ENCODE results near the gene CBY2. TPM values are rescaled to one million over a fixed set of nuclear protein-coding genes. Genes with fewer than 3 reads are reported as not detected.
"Not testable (repeated sequence)": the region's sequence is repeated elsewhere in the genome, so short reads cannot be mapped to it uniquely, and the experiment has no call there.

Gene CBY2
- total and polyA plus RNA-seq, 10 of the 15 experiments (the other 5 are each of a cell fraction or from before 2014, with no cell fraction given): 0.08 to 0.64 (median 0.23) TPM; not detected in 6

DNA sequence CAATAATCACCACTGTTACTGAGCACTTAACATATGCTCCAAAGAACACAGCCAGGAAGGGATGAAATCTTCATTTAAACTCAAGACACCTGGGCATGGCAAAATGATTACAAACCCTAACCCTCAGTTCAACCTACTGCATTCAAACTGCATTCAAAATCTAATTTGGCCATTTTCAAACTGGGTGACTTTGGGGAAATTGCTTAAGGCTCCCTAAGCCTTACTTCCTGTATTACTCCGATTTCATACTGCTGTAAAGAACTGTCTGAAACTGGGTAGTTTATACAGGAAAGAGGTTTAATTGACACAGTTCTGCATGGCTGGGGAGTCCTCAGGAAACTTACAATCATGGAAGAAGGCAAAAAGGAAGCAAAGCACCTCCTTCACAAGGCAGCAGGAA lies 50.4 kb downstream of the CBY2 start:
- intact Hi-C loops (cut with micrococcal nuclease; ENCODE audit: unreplicated experiment) (no loop called here), in situ Hi-C loops (cut with MboI) (no loop called here)
- WGBS (ENCODE audit: insufficient coverage, insufficient replicate concordance, low lambda C conversion rate, missing lambda C conversion rate): 4% methylated on average over 1 of the region's 1 CpG
- Histone ChIP-seq H3K36me3 (ENCODE audit: control insufficient read depth in 2 of 2, insufficient read depth in 2 of 2, low read length in 1 of 2) (no peaks in the 10 kb centered on the region), H3K4me2 (ENCODE audit: control insufficient read depth, insufficient read depth) (no peak overlapping the region), H3K9ac (ENCODE audit: control insufficient read depth, insufficient read depth, low read length) (no peak overlapping the region), H4K20me1 (ENCODE audit: control insufficient read depth, insufficient read depth) (no peaks in the 10 kb centered on the region), H3K79me2 (ENCODE audit: control insufficient read depth, insufficient read depth, low read length) (no peaks in the 10 kb centered on the region), H3K27me3 (replicated peaks in 1 of 2; ENCODE audit: control insufficient read depth in 2 of 2, insufficient read depth in 2 of 2, low read length in 1 of 2) (no peaks in the 10 kb centered on the region; a peak in 2 of 4 replicates), H3K27ac (ENCODE audit: control insufficient read depth, insufficient read depth) (no peak overlapping the region), H3K9me3 (replicated peaks; ENCODE audit: control insufficient read depth, insufficient read depth, low read length) (no peaks in the 10 kb centered on the region), H3K4me1 (ENCODE audit: control insufficient read depth, insufficient read depth, low read length) (no peaks in the 10 kb centered on the region), H3K4me3 (no peak overlapping the region), H2AFZ (ENCODE audit: control insufficient read depth, low read depth, low read length) (no peak overlapping the region)
- POLR2A ChIA-PET: no interaction called here
- ATAC-seq (no peak), DNase-seq (ENCODE audit: low read depth, low spot score) (no peak), FAIRE-seq (no peak)
- no peak for TF ChIP-seq SMAD1 (IDR thresholded peaks at IDR 0.05; ENCODE audit: low read depth, partially characterized antibody)
- RAD21 ChIA-PET (ENCODE audit: unreplicated experiment): no interaction called here
- BruUV-seq (replicated peaks): no TSS peak
- CTCF ChIA-PET: interaction anchor here (1.9 kb wide), 1 partner anchor 18 kb away, joined by 7 read pairs; no protein-coding TSS in a partner anchor
- SMC1A ChIA-PET (ENCODE audit: uncharacterized antibody, unreplicated experiment): no interaction called here

DNA sequence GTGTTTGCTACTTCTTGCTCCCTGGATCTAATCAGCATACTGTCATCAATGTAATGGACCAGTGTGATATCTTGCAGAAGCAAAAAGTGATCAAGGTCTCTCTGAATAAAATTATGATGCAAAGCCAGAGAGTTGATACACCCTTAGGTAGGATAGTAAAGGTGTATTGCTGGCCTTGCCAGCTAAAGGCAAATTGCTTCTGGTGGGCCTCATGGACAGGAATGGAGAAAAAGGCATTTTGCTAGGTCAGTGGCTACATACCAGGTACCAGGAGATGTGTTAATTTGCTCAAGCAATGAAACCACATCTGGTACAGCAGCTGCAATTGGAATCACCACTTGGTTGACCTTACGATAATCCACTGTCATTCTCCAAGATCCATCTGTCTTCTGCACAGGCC lies 54.4 kb downstream of the CBY2 start:
- H3K4me2 ChIP-seq (ENCODE audit: control insufficient read depth, insufficient read depth); H3K4me3 ChIP-seq; H3K9ac ChIP-seq (ENCODE audit: control insufficient read depth, insufficient read depth, low read length); CTCF ChIA-PET; H3K4me1 ChIP-seq (ENCODE audit: control insufficient read depth, insufficient read depth, low read length); H4K20me1 ChIP-seq (ENCODE audit: control insufficient read depth, insufficient read depth); BruUV-seq (replicated peaks); H3K79me2 ChIP-seq (ENCODE audit: control insufficient read depth, insufficient read depth, low read length); H3K36me3 ChIP-seq (ENCODE audit: control insufficient read depth in 2 of 2, insufficient read depth in 2 of 2, low read length in 1 of 2); in situ Hi-C loops (cut with MboI); SMC1A ChIA-PET (ENCODE audit: uncharacterized antibody, unreplicated experiment); H2AFZ ChIP-seq (ENCODE audit: control insufficient read depth, low read depth, low read length); H3K27ac ChIP-seq (ENCODE audit: control insufficient read depth, insufficient read depth); FAIRE-seq; RAD21 ChIA-PET (ENCODE audit: unreplicated experiment); H3K27me3 ChIP-seq (replicated peaks in 1 of 2; ENCODE audit: control insufficient read depth in 2 of 2, insufficient read depth in 2 of 2, low read length in 1 of 2); DNase-seq (ENCODE audit: low read depth, low spot score); intact Hi-C loops (cut with micrococcal nuclease; ENCODE audit: unreplicated experiment); POLR2A ChIA-PET; ATAC-seq; H3K9me3 ChIP-seq (replicated peaks; ENCODE audit: control insufficient read depth, insufficient read depth, low read length): not testable (repeated sequence)
- WGBS (ENCODE audit: insufficient coverage, insufficient replicate concordance, low lambda C conversion rate, missing lambda C conversion rate): 31% methylated on average over 1 of the region's 1 CpG

DNA sequence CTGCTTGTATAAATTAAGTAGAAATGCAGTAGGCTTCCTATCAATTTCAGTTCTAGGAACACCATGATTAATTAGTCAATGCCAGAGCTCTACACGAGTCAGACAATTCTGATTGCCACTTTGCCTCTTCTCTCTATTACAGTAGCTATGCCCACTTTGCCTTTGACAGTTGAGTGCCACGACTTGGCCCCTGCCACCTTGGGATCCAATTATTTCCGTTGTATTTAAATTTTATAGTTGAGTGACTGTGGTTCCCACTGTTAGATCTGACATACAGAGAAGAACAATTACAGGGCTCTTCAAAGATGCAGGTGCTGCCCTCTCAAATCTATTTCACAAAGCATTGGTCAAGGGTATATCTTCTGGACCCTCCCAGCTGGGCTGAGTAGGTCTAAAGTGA lies 55.5 kb downstream of the CBY2 start:
- SMC1A ChIA-PET (ENCODE audit: uncharacterized antibody, unreplicated experiment); H3K4me3 ChIP-seq; H3K27ac ChIP-seq (ENCODE audit: control insufficient read depth, insufficient read depth); FAIRE-seq; CTCF ChIA-PET; intact Hi-C loops (cut with micrococcal nuclease; ENCODE audit: unreplicated experiment); RAD21 ChIA-PET (ENCODE audit: unreplicated experiment); H3K79me2 ChIP-seq (ENCODE audit: control insufficient read depth, insufficient read depth, low read length); BruUV-seq (replicated peaks); in situ Hi-C loops (cut with MboI); H3K36me3 ChIP-seq (ENCODE audit: control insufficient read depth in 2 of 2, insufficient read depth in 2 of 2, low read length in 1 of 2); H3K4me1 ChIP-seq (ENCODE audit: control insufficient read depth, insufficient read depth, low read length); H3K9me3 ChIP-seq (replicated peaks; ENCODE audit: control insufficient read depth, insufficient read depth, low read length); H4K20me1 ChIP-seq (ENCODE audit: control insufficient read depth, insufficient read depth); H3K4me2 ChIP-seq (ENCODE audit: control insufficient read depth, insufficient read depth); POLR2A ChIA-PET; H3K9ac ChIP-seq (ENCODE audit: control insufficient read depth, insufficient read depth, low read length); H2AFZ ChIP-seq (ENCODE audit: control insufficient read depth, low read depth, low read length); H3K27me3 ChIP-seq (replicated peaks in 1 of 2; ENCODE audit: control insufficient read depth in 2 of 2, insufficient read depth in 2 of 2, low read length in 1 of 2); ATAC-seq; DNase-seq (ENCODE audit: low read depth, low spot score): not testable (repeated sequence)
- WGBS (ENCODE audit: insufficient coverage, insufficient replicate concordance, low lambda C conversion rate, missing lambda C conversion rate): 12% methylated on average over 3 of the region's 3 CpGs

Data from GM12878 (cell line).